ENCODE data around the gene B3GAT2. TPM values are rescaled to one million over a fixed set of nuclear protein-coding genes. Genes with fewer than 3 reads are reported as not detected.

B3GAT2 gene
- total and polyA plus RNA-seq, 12 donors: 0.05 to 0.10 TPM; not detected in 10

GRCh38 chr6:70811788-70812187 lies 145.1 kb downstream of the B3GAT2 start:
- intact Hi-C loops (cut with DNase I): loop anchor here in 1 of 10 donors (5.0 kb wide), 1 partner anchor 36 kb away; no protein-coding TSS in a partner anchor
- no peak overlapping the region for H3K4me3 ChIP-seq
- H3K27me3 ChIP-seq: no peaks in the 10 kb centered on the region
- TF ChIP-seq CTCF (IDR thresholded peaks at IDR 0.05): no peak
- ATAC-seq (no peak), DNase-seq (no peak)
- no peaks in the 10 kb centered on the region for H3K9me3 ChIP-seq
- H3K27ac ChIP-seq: no peak overlapping the region
- H3K36me3 ChIP-seq: peaks cover 0 to 31% (median 0%) of the 10 kb centered on the region in 9 donors
- peaks cover 0 to 28% (median 0%) of the 10 kb centered on the region in 9 donors for H3K4me1 ChIP-seq
- 91 to 93% methylated on average over 6 of the region's 6 CpGs for WGBS, 2 donors

Measured in heart right ventricle (tissue), 16 donors.